Stomach (tissue), 4 donors: ENCODE measurements around the gene SYT2.
"Not testable (repeated sequence)": the region's sequence is repeated elsewhere in the genome, so short reads cannot be mapped to it uniquely, and the experiment has no call there.

Source experiments
- CTCF ChIP-seq, 7 experiments: fragments of 450-650 bp in 4 of 7; fragments of 200-600 bp in 3 of 7; sonication (generic) in 3 of 7; IDR thresholded peaks; one replicate each; pipeline ENCODE4 v1.5.1; 2016 to 2019; ENCODE audit warnings: antibody characterized with exemption in 7 of 7, control low read depth in 2 of 7, mild to moderate bottlenecking in 1 of 7
- POLR2AphosphoS5 ChIP-seq, 3 donors: sonication (generic); formaldehyde crosslinking; IDR thresholded peaks; one replicate each; pipeline ENCODE4 v1.6.1; 2016; ENCODE audit warnings: antibody characterized with exemption in 3 of 3

- TF ChIP-seq CTCF, POLR2AphosphoS5 (IDR thresholded peaks at IDR 0.05): not testable (repeated sequence)
Observed at GRCh38 chr1:202582350-202582749, 127.9 kb downstream of the SYT2 start.
